Adrenal gland (tissue), 12 donors: Measurements from ENCODE around the gene PLPP1. TPM values are rescaled to one million over a fixed set of nuclear protein-coding genes. Genes with fewer than 3 reads are reported as not detected.
A peak's percentile ranks its signal among the peaks of the same experiment; 100 is the strongest.
"Not testable (repeated sequence)": the region's sequence is repeated elsewhere in the genome, so short reads cannot be mapped to it uniquely, and the experiment has no call there.

Experiments
- DNase-seq, 7 donors: peaks; one replicate each; pipeline ENCODE4 v3.0.0-alpha.2; 2019 to 2020
- H3K27ac ChIP-seq, 5 donors: fragments of 200-600 bp; sonication (generic) in 4 of 5; 1 replicate in 3 of 5; 2 replicates in 2 of 5; pipeline versions ENCODE4 v1.5.1 to v1.8.0; 2016 to 2020; ENCODE audit warnings: mild to moderate bottlenecking in 1 of 5
- H3K27me3 ChIP-seq: fragments of 200-600 bp; 2 replicates; pipeline ENCODE4 v1.8.0; 2021
- H3K36me3 ChIP-seq, 2 donors: fragments of 200-600 bp; replicated peaks in 1 of 2; 1 replicate in 1 of 2; 2 replicates in 1 of 2; pipeline versions ENCODE4 v1.5.1 to v1.8.0; 2018 to 2022
- H3K4me1 ChIP-seq, 2 donors: fragments of 200-600 bp; replicated peaks in 1 of 2; 1 replicate in 1 of 2; 2 replicates in 1 of 2; pipeline versions ENCODE4 v1.5.1 to v1.8.0; 2018 to 2021
- H3K4me3 ChIP-seq, 4 donors: fragments of 200-600 bp; sonication (generic) in 3 of 4; one replicate each; pipeline ENCODE4 v1.5.1; 2016 to 2018
- H3K9me3 ChIP-seq, 3 donors: fragments of 200-600 bp; sonication (generic) in 1 of 3; replicated peaks in 1 of 3; 1 replicate in 2 of 3; 2 replicates in 1 of 3; pipeline versions ENCODE4 v1.5.1 to v1.8.0; 2016 to 2021
- POLR2A ChIP-seq, 2 donors: fragments of 450-650 bp; IDR thresholded peaks; one replicate each; pipeline ENCODE4 v1.6.1; 2017; ENCODE audit warnings: antibody characterized with exemption in 2 of 2, mild to moderate bottlenecking in 2 of 2, moderate library complexity in 1 of 2
- WGBS, 4 donors: extraction: QIAGEN DNeasy Blood & Tissue Kit in 2 of 4; methylation state at CpG; one replicate each; pipeline versions ENCODE4 v1.1.5 to v1.1.7; 2013 to 2017; 5-methylcytosine and 5-hydroxymethylcytosine counted together
- intact Hi-C, 2 donors: fragments of 100-400 bp; cut with DNase I; formaldehyde crosslinking; loops; one replicate each; pipeline versions ENCODE4 v1.14.1 to v1.15.0; 2022 to 2023
- polyA plus RNA-seq, 3 donors: library from polyadenylated mRNA; stranded (reverse); fragments of 200-250 nt in 2 of 3; fragments of 350-450 nt in 1 of 3; fragmentation: Illumina TruSeq in 1 of 3; extraction: RNeasy Lipid Tissue Mini Kit (QIAGEN cat#74804) in 1 of 3; gene quantifications; one replicate each; pipeline ENCODE4 v1.2.3, GENCODE V29; 2013 to 2014
- total RNA-seq, 9 donors: library from RNA; depleted of rRNA in 4 of 9; stranded (reverse); fragments of >200 nt in 4 of 9; fragments of 120-200 nt in 1 of 9; fragmentation: NEBNext Ultra II Directional in 1 of 9; extraction: Animal tissue kit (Norgen Biotek cat#: 25700) in 1 of 9; gene quantifications; one replicate each; pipeline versions ENCODE4 v1.1.0 to v1.2.4, GENCODE V29; 2013 to 2023
- TF ChIP-seq, protein P1 (sequence below), 6 experiments: fragments of 450-650 bp in 4 of 6; fragments of 200-600 bp in 2 of 6; sonication (generic) in 1 of 6; IDR thresholded peaks; 1 replicate in 5 of 6; 2 replicates in 1 of 6; pipeline versions ENCODE4 v1.5.1 to v1.8.0; 2016 to 2021; ENCODE audit warnings: antibody characterized with exemption in 6 of 6, mild to moderate bottlenecking in 2 of 6, moderate library complexity in 1 of 6
- donor health status: healthy with polysubstance abuse.
- donor health status: Bipolar disorder and iron deficiency.
- donor health status: DM: yes; HTN: yes; CAD: no.
- donor health status: DM: no; HTN: no; CAD: no.
- donor health status: DM: no; HTN: no; CAD: no.
- donor health status: DM: yes; HTN: yes; CAD: no.

Gene PLPP1
- total and polyA plus RNA-seq, 12 donors = 55.2 to 716 (median 124) TPM

- no peaks in the 10 kb centered on the region for H3K9me3 ChIP-seq
- WGBS, 4 donors = 84 to 97% (median 91%) methylated on average over 1 of the region's 1 CpG
- DNase-seq = no peak
- H3K4me1 ChIP-seq = peaks cover 0 to 26% of the 10 kb centered on the region in 2 donors
- H3K4me3 ChIP-seq = no peak overlapping the region
- intact Hi-C loops = no loop called here
- no peaks in the 10 kb centered on the region for H3K36me3 ChIP-seq
- H3K27ac ChIP-seq = peak overlapping the region in 1 of 5 donors; percentile 2
- no peak for TF ChIP-seq POLR2A (IDR thresholded peaks at IDR 0.05)
- TF ChIP-seq, protein P1, sequence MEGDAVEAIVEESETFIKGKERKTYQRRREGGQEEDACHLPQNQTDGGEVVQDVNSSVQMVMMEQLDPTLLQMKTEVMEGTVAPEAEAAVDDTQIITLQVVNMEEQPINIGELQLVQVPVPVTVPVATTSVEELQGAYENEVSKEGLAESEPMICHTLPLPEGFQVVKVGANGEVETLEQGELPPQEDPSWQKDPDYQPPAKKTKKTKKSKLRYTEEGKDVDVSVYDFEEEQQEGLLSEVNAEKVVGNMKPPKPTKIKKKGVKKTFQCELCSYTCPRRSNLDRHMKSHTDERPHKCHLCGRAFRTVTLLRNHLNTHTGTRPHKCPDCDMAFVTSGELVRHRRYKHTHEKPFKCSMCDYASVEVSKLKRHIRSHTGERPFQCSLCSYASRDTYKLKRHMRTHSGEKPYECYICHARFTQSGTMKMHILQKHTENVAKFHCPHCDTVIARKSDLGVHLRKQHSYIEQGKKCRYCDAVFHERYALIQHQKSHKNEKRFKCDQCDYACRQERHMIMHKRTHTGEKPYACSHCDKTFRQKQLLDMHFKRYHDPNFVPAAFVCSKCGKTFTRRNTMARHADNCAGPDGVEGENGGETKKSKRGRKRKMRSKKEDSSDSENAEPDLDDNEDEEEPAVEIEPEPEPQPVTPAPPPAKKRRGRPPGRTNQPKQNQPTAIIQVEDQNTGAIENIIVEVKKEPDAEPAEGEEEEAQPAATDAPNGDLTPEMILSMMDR (IDR thresholded peaks at IDR 0.05) = no peak
- H3K27me3 ChIP-seq = no peaks in the 10 kb centered on the region
Observed at GRCh38 chr5:55509097-55509496, 25.7 kb downstream of the PLPP1 start.

- DNase-seq = no peak
- intact Hi-C loops = no loop called here
- Histone ChIP-seq H3K9me3 (no peaks in the 10 kb centered on the region), H3K4me1 (peaks cover 0 to 26% of the 10 kb centered on the region in 2 donors), H3K27ac (no peak overlapping the region), H3K27me3 (no peaks in the 10 kb centered on the region), H3K36me3 (no peaks in the 10 kb centered on the region), H3K4me3 (no peak overlapping the region)
- TF ChIP-seq POLR2A (IDR thresholded peaks at IDR 0.05) = no peak
- TF ChIP-seq, protein P1 (IDR thresholded peaks at IDR 0.05) = no peak
- WGBS, 4 donors = 85 to 95% (median 92%) methylated on average over 2 of the region's 2 CpGs
Observed at GRCh38 chr5:55507574-55507973, 27.2 kb downstream of the PLPP1 start.

DNA sequence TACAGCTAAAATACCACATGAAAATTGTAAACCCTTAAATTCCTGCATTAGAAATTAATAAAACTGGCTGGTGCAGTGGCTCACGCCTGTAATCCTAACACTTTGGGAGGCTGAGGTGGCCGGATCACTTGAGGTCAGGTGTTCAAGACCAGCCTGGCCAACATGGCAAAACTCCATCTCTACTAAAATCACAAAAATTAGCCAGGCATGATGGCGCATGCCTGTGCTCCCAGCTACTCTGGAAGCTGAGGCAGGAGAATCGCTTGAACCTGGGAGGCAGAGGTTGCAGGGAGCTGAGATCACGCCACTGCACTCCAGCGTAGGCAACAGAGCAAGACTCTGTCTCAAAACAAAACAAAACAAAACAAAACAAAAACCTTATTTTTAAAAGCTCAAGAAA, 29.1 kb downstream of the PLPP1 start:
- H3K4me1 ChIP-seq = peaks cover 0 to 19% of the 10 kb centered on the region in 2 donors
- intact Hi-C loops, H3K4me3 ChIP-seq, H3K36me3 ChIP-seq, DNase-seq, H3K27me3 ChIP-seq, H3K27ac ChIP-seq, H3K9me3 ChIP-seq: not testable (repeated sequence)
- 79 to 90% (median 86%) methylated on average over 6 of the region's 6 CpGs for WGBS, 4 donors

- H3K27me3 ChIP-seq, H3K4me3 ChIP-seq, DNase-seq, intact Hi-C loops, H3K27ac ChIP-seq, H3K9me3 ChIP-seq, H3K36me3 ChIP-seq, H3K4me1 ChIP-seq: not testable (repeated sequence)
- 86 to 98% (median 95%) methylated on average over 7 of the region's 7 CpGs for WGBS, 4 donors
Observed at GRCh38 chr5:55503917-55504316, 30.8 kb downstream of the PLPP1 start.

- Histone ChIP-seq H3K9me3 (no peaks in the 10 kb centered on the region), H3K4me1 (peaks cover 0 to 11% of the 10 kb centered on the region in 2 donors), H3K4me3 (no peak overlapping the region), H3K36me3 (no peaks in the 10 kb centered on the region), H3K27me3 (no peaks in the 10 kb centered on the region), H3K27ac (no peak overlapping the region)
- WGBS, 4 donors = 82 to 87% (median 84%) methylated on average over 3 of the region's 3 CpGs
- DNase-seq = no peak
- TF ChIP-seq, protein P1 (IDR thresholded peaks at IDR 0.05) = no peak
- no peak for TF ChIP-seq POLR2A (IDR thresholded peaks at IDR 0.05)
- intact Hi-C loops = no loop called here
Observed at GRCh38 chr5:55502759-55503158, 32.0 kb downstream of the PLPP1 start.
